A673 (cell line): ENCODE measurements around the gene RIIAD1. TPM values are rescaled to one million over a fixed set of nuclear protein-coding genes. Genes with fewer than 3 reads are reported as not detected.

Source experiments
- BruUV-seq: library from RNA; stranded (reverse); fragments of 400-500 nt; replicated peaks from 2 replicates; lab custom pipeline; 2021; lab: Mats Ljungman, UMichigan
- CTCF ChIA-PET: fragments of 300-600 bp; sonication (Branson Sonifier 250); formaldehyde crosslinking; loops from one replicate; lab custom pipeline; 2022; ENCODE audit warnings: antibody characterized with exemption; lab: Charles Lee
- POLR2A ChIA-PET: fragments of 300-600 bp; sonication (Branson Sonifier 250); formaldehyde crosslinking; loops from one replicate; lab custom pipeline; 2022; ENCODE audit warnings: antibody characterized with exemption; ENCODE audit not compliant: low non-redundant PET; lab: Charles Lee
- DNase-seq: peaks from one replicate; pipeline ENCODE4 v3.0.0-alpha.2; 2015; ENCODE audit warnings: low spot score
- H3K27ac ChIP-seq: fragments of 200-600 bp; sonication (generic); 2 replicates; pipeline ENCODE4 v1.5.1; 2016; ENCODE audit warnings: mixed run types, low read depth, mild to moderate bottlenecking, mixed read lengths, antibody characterized with exemption, low read length; ENCODE audit not compliant: poor library complexity, severe bottlenecking
- H3K27me3 ChIP-seq: fragments of 200-600 bp; sonication (generic); replicated peaks from 2 replicates; pipeline ENCODE4 v1.6.1; 2017; ENCODE audit warnings: mixed run types, low read depth, mild to moderate bottlenecking, mixed read lengths, antibody characterized with exemption, low read length; ENCODE audit not compliant: insufficient read depth, poor library complexity
- H3K36me3 ChIP-seq: fragments of 200-600 bp; sonication (generic); 2 replicates; pipeline ENCODE4 v1.6.1; 2016; ENCODE audit warnings: mixed run types, mild to moderate bottlenecking, mixed read lengths, antibody characterized with exemption, low read length; ENCODE audit not compliant: insufficient read depth, poor library complexity, severe bottlenecking
- H3K4me1 ChIP-seq: fragments of 200-600 bp; sonication (generic); 2 replicates; pipeline ENCODE4 v1.6.1; 2017; ENCODE audit warnings: mixed run types, mild to moderate bottlenecking, mixed read lengths, antibody characterized with exemption, low read length; ENCODE audit not compliant: insufficient read depth, poor library complexity, severe bottlenecking
- H3K4me3 ChIP-seq: fragments of 200-600 bp; sonication (generic); 2 replicates; pipeline ENCODE4 v1.5.1; 2016; ENCODE audit warnings: low read depth, mixed run types, mild to moderate bottlenecking, mixed read lengths, low read length; ENCODE audit not compliant: poor library complexity, severe bottlenecking
- H3K9me3 ChIP-seq: fragments of 200-600 bp; sonication (generic); 2 replicates; pipeline ENCODE4 v1.6.1; 2016; ENCODE audit warnings: mixed run types, low read depth, mild to moderate bottlenecking, mixed read lengths, antibody characterized with exemption, low read length; ENCODE audit not compliant: poor library complexity, severe bottlenecking
- CTCF ChIP-seq: fragments of 300-800, 200-600 bp; sonication (generic); conservative IDR thresholded peaks from 2 replicates; pipeline ENCODE4 v1.5.1; 2017; ENCODE audit warnings: low read depth, mild to moderate bottlenecking, antibody characterized with exemption, low read length, moderate library complexity, mixed read lengths
- EZH2 ChIP-seq: fragments of 200-600 bp; sonication (generic); IDR thresholded peaks from 2 replicates; pipeline ENCODE4 v1.6.1; 2017; ENCODE audit warnings: borderline replicate concordance, low read depth, mild to moderate bottlenecking, mixed read lengths, antibody characterized with exemption, low read length; ENCODE audit not compliant: poor library complexity, severe bottlenecking
- intact Hi-C: fragments of 100-400 bp; cut with micrococcal nuclease; formaldehyde crosslinking; loops from one replicate; pipeline ENCODE4 v1.10.0; 2022; ENCODE audit not compliant: unreplicated experiment
- total RNA-seq: library from RNA; stranded (reverse); gene quantifications from 2 replicates; pipeline ENCODE4 v1.2.3, GENCODE V29; 2021

RIIAD1 gene
- total RNA-seq, 1 experiment from 2014 or later = not detected

DNA sequence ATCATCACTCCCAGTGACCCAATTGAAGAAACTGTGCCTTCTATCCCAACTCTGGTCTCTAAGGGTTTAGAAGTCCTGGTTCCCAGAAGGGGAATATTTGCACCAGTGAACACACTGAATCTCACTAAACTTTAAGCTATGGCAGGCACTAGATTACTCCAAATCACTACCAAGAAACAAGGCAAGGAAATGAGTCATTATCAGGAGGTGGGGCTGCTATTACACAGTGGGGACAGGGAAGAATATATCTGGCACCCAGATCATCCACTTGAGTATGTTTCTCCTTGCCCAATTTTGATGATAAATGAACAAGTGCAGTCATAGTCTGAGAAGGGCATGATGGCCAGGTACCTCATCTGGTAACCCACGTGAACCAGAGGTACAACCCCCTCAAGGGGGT is 35.0 kb downstream of the RIIAD1 start:
- H3K4me1 ChIP-seq = no peaks in the 10 kb centered on the region
- DNase-seq = no peak
- TF ChIP-seq CTCF (no peak), EZH2 (no peak)

DNA sequence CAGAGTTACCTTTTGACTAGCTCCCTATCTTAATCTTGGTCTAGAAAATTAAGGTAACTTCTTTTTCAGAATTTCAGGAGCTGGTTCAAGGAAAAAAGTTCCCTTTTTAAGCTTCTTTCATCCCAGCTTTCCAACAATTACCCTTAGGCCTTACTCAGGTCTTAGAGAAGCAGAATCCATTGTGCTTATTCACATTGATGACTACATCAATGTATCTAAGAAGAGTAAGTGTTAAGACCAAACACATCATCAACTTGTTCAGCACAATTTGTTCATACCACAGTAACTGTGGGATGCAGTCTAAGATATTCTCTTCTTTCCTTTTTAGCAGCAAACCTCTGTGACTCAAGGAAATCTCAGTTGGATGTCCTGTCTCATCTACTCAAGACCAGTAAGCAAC is 37.9 kb downstream of the RIIAD1 start:
- peaks cover 10% of the 10 kb centered on the region for H3K4me1 ChIP-seq
- no peak for DNase-seq
- TF ChIP-seq CTCF = no peak
- no peak for TF ChIP-seq EZH2
- BruUV-seq = no TSS peak
- H3K9me3 ChIP-seq = no peaks in the 10 kb centered on the region
- CTCF ChIA-PET = interaction anchor here (0.6 kb wide), 1 partner anchor 95 kb away, joined by 6 read pairs; no protein-coding TSS in a partner anchor
- peaks cover 38% of the 10 kb centered on the region for H3K36me3 ChIP-seq
- POLR2A ChIA-PET = no interaction called here
- H3K4me3 ChIP-seq = no peak overlapping the region
- intact Hi-C loops = no loop called here
- H3K27me3 ChIP-seq = no peaks in the 10 kb centered on the region
- H3K27ac ChIP-seq = no peak overlapping the region

More for the DNA sequence above, 35.0 kb downstream of the RIIAD1 start:
- intact Hi-C loops = no loop called here
- no TSS peak for BruUV-seq
- ChIA-PET CTCF (no interaction called here), POLR2A (no interaction called here)
- H3K27me3 ChIP-seq = no peaks in the 10 kb centered on the region
- no peak overlapping the region for H3K27ac ChIP-seq
- H3K36me3 ChIP-seq = peaks cover 28% of the 10 kb centered on the region
- H3K9me3 ChIP-seq = no peaks in the 10 kb centered on the region
- no peak overlapping the region for H3K4me3 ChIP-seq

GRCh38 chr1:151760597-151761385 is 39.5 kb downstream of the RIIAD1 start:
- no peak for DNase-seq
- no peaks in the 10 kb centered on the region for H3K9me3 ChIP-seq
- TF ChIP-seq EZH2 = no peak
- TF ChIP-seq CTCF = no peak
- BruUV-seq = no TSS peak
- H3K36me3 ChIP-seq = peaks cover 38% of the 10 kb centered on the region
- H3K27ac ChIP-seq = no peak overlapping the region
- no peaks in the 10 kb centered on the region for H3K27me3 ChIP-seq
- CTCF ChIA-PET = no interaction called here
- intact Hi-C loops = no loop called here
- POLR2A ChIA-PET = no interaction called here
- no peak overlapping the region for H3K4me3 ChIP-seq
- H3K4me1 ChIP-seq = peaks cover 10% of the 10 kb centered on the region
